SJSA1 (cell line): Measurements from ENCODE around the gene ARHGAP42. TPM values are rescaled to one million over a fixed set of nuclear protein-coding genes. Genes with fewer than 3 reads are reported as not detected.
A peak's percentile ranks its signal among the peaks of the same experiment; 100 is the strongest.

Source experiments
- DNase-seq, 2 experiments: peaks; one replicate each; pipeline ENCODE4 v3.0.0-alpha.2; 2015 to 2020; ENCODE audit warnings: low spot score in 2 of 2, low read depth in 1 of 2
- H3K27ac ChIP-seq: fragments of 250-450 bp; sonication (Bioruptor Pico); 2 replicates; pipeline ENCODE4 v1.5.1; 2020; ENCODE audit warnings: mild to moderate bottlenecking, moderate library complexity
- H3K27me3 ChIP-seq: fragments of 250-450 bp; sonication (Bioruptor Pico); replicated peaks from 2 replicates; pipeline ENCODE4 v1.5.1; 2020; ENCODE audit warnings: mild to moderate bottlenecking, moderate library complexity
- H3K36me3 ChIP-seq: fragments of 250-450 bp; sonication (Bioruptor Pico); 2 replicates; pipeline ENCODE4 v1.5.1; 2020; ENCODE audit warnings: mild to moderate bottlenecking
- H3K4me1 ChIP-seq: fragments of 250-450 bp; sonication (Bioruptor Pico); replicated peaks from 2 replicates; pipeline ENCODE4 v1.6.1; 2021; ENCODE audit warnings: mild to moderate bottlenecking
- H3K4me3 ChIP-seq: fragments of 250-450 bp; sonication (Bioruptor Pico); 2 replicates; pipeline ENCODE4 v1.5.1; 2020; ENCODE audit warnings: mild to moderate bottlenecking
- H3K9me3 ChIP-seq: fragments of 250-450 bp; sonication (Bioruptor Pico); replicated peaks from 2 replicates; pipeline ENCODE4 v1.5.1; 2020; ENCODE audit warnings: mild to moderate bottlenecking
- total RNA-seq: library from RNA; depleted of rRNA; stranded (reverse); fragments of >200 nt; shearing (Covaris generic); gene quantifications from 2 replicates; pipeline ENCODE4 v1.2.3, GENCODE V29; 2014

Gene ARHGAP42
- total RNA-seq, 1 experiment from 2014 or later: 17.2 TPM

DNA sequence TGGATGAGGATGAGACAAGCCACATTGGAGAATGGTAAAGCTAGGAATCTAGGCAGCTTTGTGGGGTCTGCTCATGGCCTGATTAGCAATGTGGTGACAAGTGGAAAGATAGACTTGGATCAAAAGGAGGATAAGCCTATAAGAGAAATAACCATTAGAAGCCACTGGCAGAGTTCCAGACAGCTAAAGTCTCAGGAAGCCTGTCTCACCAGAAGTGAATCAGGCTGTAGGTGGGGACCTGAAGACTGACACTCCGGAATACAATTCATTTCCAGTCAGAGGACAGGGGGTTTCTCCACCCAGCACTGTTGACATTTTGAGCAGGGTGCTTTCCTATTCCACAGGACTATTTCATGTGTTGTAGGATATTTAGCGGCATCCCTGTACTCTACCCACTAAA, 129.7 kb downstream of the ARHGAP42 start:
- Histone ChIP-seq H3K4me3 (no peak overlapping the region), H3K4me1 (no peaks in the 10 kb centered on the region)

DNA sequence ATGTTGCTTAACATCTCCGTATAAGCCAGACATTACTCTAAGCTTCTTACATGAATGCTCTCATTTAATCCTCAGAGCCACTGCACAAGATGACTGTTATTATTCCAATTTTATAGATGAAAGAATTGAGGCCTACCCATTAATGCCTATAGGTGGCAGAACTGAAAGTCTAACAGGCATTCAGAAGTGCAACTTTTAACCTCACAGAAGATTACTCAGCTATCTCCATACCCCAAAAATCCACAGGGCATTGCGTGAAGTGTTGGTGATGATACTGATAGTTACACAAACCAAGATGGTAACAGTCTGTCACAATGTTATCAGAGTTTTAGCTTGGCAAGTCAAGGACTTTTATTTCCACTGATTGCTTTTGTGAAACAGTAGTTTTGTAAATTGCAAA, 130.5 kb downstream of the ARHGAP42 start:
- Histone ChIP-seq H3K4me1 (no peaks in the 10 kb centered on the region), H3K9me3 (no peaks in the 10 kb centered on the region), H3K36me3 (no peaks in the 10 kb centered on the region), H3K27ac (no peak overlapping the region), H3K27me3 (no peaks in the 10 kb centered on the region), H3K4me3 (no peak overlapping the region)
- DNase-seq: no peak

More for the DNA sequence above, 129.7 kb downstream of the ARHGAP42 start:
- no peak for DNase-seq
- Histone ChIP-seq H3K36me3 (no peaks in the 10 kb centered on the region), H3K27ac (no peak overlapping the region), H3K9me3 (no peaks in the 10 kb centered on the region), H3K27me3 (no peaks in the 10 kb centered on the region)

DNA sequence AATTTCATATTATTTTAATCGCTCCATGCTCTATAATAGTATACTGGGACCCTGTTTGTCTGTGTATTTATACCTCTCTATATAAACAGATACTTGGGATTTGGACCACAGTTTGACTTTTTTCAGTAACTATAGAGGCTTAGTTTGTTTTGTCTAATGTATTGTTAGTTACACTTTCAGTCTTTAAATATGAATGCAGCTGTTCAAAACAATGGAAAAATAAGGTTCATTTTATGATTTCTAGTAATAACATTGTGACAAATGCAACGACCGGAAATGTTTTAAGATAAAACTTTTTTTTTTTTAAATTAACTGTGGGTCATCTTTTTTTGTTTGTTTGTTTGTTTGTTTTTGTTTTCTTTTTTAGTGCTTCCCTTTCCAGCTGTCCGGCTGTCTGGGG, 133.5 kb downstream of the ARHGAP42 start:
- Histone ChIP-seq H3K27me3 (no peaks in the 10 kb centered on the region), H3K9me3 (no peaks in the 10 kb centered on the region), H3K36me3 (no peaks in the 10 kb centered on the region), H3K4me3 (no peak overlapping the region), H3K27ac (no peak overlapping the region), H3K4me1 (peaks cover 14% of the 10 kb centered on the region)
- no peak for DNase-seq

DNA sequence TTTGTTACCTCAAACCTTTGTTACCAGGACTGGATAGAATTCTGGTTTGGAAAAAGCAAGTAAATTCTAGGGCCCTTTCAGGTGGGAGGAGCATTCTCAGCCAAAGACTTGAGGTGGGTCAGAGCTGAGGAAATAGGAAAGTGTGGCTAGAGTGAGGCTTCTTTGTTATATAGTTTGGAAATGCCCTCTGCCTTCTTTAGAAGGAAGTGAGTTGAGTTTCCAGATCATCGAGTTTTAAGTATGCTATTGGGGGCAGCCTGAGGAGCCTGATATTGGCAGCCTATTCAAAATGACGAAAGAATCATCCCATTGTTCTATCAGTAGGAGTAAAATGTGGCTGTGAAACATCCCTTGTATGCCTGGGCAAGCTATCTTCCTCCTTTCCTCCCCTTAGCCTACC, 134.1 kb downstream of the ARHGAP42 start:
- DNase-seq: no peak
- H3K4me3 ChIP-seq: no peak overlapping the region
- H3K9me3 ChIP-seq: no peaks in the 10 kb centered on the region
- no peaks in the 10 kb centered on the region for H3K27me3 ChIP-seq
- H3K4me1 ChIP-seq: peaks cover 20% of the 10 kb centered on the region
- no peak overlapping the region for H3K27ac ChIP-seq
- no peaks in the 10 kb centered on the region for H3K36me3 ChIP-seq

DNA sequence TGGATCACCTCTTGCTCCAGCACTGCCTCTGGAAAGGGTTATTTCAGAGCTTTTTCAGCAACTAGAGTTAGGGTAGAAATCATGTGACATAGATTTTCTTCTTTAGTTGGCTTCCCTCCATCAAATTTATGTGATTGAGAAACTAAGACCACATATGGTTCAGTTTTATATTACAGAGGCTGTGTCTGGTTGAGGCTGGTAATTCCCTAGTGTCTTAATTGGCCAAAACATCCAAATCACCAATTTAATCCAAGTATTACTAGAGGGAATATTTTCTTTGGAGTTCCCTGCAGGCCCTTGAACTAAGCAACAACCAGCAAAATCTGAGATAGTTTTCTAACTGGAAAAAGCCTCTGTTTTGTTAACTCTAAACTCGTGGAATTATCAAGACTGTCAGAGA, 136.3 kb downstream of the ARHGAP42 start:
- Histone ChIP-seq H3K4me3 (no peak overlapping the region), H3K27ac (no peak overlapping the region), H3K4me1 (peaks cover 24% of the 10 kb centered on the region), H3K27me3 (no peaks in the 10 kb centered on the region), H3K9me3 (no peaks in the 10 kb centered on the region), H3K36me3 (no peaks in the 10 kb centered on the region)
- DNase-seq: no peak

DNA sequence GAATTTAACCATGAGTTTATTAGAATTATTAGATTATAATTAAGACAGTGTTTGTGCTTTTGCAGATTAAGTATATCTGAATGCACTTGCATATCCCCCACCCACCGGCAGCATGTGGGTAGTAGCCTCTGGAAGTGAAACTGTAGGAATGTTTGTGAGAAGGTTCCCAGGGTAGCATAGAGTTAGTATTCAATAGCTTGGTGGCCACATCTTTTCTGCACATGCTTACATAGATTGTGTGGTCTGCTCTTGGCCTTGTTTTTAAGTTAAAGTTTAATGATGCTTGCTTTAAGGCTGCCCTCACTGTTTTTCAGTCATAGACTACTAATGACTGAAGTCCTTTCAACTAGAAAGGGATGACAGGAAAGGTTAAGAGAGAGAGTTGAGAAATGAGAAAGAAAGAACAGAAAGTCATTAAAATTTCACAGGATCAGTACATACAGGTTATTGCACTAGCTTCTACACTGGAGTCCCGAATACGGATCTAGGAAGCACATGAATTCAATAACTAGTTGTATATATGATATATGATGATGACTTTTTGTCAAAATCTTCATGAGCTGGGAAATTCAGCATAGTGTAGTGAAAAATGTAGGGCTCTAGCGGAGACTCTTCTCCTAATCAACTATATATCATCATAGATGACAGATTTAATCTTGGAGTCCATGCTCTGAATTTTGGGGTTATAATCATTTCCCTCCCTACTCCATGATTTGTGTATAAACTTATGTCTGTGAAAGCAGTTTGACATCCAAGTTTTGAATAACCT, 137.1 kb downstream of the ARHGAP42 start:
- Histone ChIP-seq H3K4me1 (peaks cover 24% of the 10 kb centered on the region), H3K4me3 (no peak overlapping the region), H3K9me3 (no peaks in the 10 kb centered on the region), H3K27me3 (no peaks in the 10 kb centered on the region), H3K27ac (no peak overlapping the region), H3K36me3 (no peaks in the 10 kb centered on the region)
- DNase-seq: no peak

DNA sequence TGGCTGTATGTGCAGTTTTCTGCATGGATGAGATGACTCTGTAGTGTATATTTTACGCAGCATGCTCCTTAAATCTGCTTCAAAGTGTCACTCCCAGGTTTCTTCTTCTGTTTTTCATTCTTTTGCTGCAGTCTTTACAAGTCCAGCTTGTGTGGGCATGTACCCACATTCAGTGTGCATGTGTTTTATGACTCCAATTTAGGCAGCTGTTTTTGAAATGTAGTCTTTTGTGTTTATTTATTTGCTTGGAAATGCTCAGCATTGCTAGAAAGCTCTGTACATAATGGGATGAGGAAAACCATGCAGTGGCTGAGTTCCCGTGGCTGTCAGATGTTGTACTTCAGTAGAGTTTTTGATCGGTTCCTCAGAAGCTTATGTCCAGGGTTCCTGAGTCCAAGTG, 138.5 kb downstream of the ARHGAP42 start:
- no peaks in the 10 kb centered on the region for H3K36me3 ChIP-seq
- H3K4me3 ChIP-seq: no peak overlapping the region
- no peaks in the 10 kb centered on the region for H3K27me3 ChIP-seq
- peak in 1 of 2 experiments; percentile 24 for DNase-seq
- H3K27ac ChIP-seq: no peak overlapping the region
- H3K4me1 ChIP-seq: peaks cover 24% of the 10 kb centered on the region
- no peaks in the 10 kb centered on the region for H3K9me3 ChIP-seq

DNA sequence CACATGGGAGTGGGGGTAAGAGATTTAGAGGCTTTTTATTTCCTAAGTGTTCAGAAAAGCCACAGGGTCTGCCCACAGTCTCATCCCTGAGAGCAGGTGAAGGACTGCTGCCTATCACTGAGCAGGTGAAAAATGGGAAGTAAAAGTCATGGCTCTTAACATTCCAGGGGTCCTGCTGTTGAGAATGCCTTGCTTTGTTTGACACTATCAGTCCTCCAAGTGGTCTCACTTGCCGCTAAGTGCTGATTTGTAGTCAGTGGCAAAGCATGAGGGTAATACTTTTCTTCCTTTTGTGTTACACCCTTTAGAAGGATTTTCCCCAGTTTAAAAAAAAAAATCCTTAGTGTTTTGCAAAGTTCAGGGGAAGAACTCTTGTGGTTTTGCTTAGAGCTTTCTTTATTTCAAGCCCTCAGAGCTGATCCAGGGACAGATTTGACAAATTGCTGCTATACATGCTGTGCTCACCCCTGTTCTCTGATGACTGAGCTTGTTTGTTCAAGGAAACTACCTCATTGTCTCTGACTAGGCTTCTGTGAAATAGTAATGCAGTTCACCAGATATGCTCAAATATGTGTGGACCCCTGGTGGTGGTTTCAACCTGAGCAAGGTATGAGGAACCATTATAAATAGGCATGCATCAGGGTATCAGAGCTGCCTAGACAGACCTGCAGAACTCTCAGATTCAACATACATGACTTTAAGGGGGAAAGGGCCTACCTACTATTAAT, 141.0 kb downstream of the ARHGAP42 start:
- Histone ChIP-seq H3K27me3 (no peaks in the 10 kb centered on the region), H3K4me3 (no peak overlapping the region), H3K27ac (no peak overlapping the region), H3K4me1 (peaks cover 47% of the 10 kb centered on the region), H3K9me3 (no peaks in the 10 kb centered on the region), H3K36me3 (no peaks in the 10 kb centered on the region)
- no peak for DNase-seq

DNA sequence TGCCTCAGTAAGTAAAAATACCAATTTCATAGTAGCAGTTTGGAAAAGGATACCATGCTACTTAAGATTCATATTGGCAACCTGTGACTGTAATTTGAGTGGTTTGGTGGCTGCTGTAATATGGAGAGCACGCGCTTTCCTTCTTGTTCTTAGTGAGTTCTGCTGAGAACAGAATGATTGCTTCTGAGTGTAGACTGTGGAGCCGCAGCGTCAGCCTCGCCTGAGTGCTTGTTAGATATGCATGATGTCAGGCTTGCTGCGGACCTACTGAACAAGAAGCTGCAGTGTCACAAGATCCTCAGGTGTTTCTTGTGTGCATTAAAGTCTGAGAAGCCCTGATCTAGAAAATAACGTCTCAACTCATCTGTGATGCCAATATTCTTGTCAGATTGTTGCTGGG, 143.2 kb downstream of the ARHGAP42 start:
- Histone ChIP-seq H3K9me3 (no peaks in the 10 kb centered on the region), H3K4me3 (no peak overlapping the region), H3K27ac (no peak overlapping the region), H3K4me1 (peaks cover 42% of the 10 kb centered on the region), H3K27me3 (no peaks in the 10 kb centered on the region), H3K36me3 (no peaks in the 10 kb centered on the region)
- no peak for DNase-seq

DNA sequence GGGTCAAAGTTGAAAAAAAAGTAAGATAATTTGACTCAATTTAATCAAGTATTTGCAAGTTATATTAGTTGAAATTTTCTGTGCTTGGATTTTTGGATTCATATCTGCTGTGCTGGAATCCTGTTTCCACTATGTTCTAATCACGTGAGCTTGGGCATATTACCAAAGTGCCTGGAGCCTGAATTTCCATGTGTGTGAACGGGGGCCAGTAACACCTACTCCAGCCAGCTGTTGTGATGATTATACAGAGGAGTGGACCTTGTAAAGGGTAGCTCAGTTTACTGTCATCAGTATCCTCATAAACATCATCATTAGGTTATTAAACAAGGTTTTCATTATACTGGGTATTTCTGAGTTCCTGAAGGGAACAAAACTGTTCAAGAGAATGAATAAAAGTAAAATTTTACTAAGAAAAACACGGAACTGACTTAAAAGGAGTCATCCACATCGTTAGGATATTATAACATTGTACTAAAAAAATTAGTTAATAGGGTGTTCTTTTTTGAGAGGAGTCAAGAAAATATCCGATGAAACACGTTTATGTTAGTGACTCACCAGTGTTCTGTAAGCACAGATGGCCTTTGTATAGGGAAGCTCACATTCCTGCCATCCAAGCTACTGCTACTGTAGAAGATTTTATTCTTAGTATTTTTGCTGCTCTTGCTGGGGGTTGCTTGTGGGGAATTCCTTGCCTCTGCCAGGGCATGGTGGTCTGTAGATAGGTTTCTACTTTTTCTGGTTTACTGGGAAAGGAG, 144.1 kb downstream of the ARHGAP42 start:
- no peak overlapping the region for H3K4me3 ChIP-seq
- no peaks in the 10 kb centered on the region for H3K36me3 ChIP-seq
- peak overlapping the region; percentile 56 for H3K27ac ChIP-seq
- peak in 1 of 2 experiments; percentile 49 for DNase-seq
- H3K9me3 ChIP-seq: no peaks in the 10 kb centered on the region
- peaks cover 33% of the 10 kb centered on the region for H3K4me1 ChIP-seq
- H3K27me3 ChIP-seq: no peaks in the 10 kb centered on the region

DNA sequence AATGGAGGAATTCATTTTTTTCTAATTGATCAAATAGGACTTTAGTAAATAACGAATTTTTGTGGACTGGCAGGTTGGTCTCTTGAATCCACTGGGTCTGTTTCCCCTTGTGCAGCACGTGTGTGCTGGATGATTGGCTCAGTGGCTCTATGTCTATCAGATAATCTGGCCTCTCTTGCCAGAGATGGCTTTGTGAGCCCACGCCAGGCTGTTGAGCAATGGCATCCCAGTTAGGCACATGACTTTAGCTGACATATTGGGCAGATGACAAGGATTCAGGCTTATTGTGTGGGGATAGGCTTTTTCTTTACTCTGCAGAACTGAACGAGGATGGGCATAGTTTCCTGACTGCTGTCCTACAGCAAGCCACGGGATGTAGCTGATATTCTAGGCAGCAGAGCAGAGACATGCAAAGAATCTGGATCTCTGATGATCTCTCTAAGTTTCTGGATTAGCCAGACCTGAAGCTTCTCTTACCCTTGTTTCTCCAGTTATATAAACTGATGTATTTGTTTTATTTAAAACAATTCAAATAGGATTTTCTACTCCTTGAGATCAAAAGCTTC, 144.9 kb downstream of the ARHGAP42 start:
- no peak for DNase-seq
- peaks cover 33% of the 10 kb centered on the region for H3K4me1 ChIP-seq
- H3K4me3 ChIP-seq: no peak overlapping the region
- H3K9me3 ChIP-seq: no peaks in the 10 kb centered on the region
- H3K27ac ChIP-seq: peak overlapping the region; percentile 56; the same call in 1 of the 2 replicates
- H3K27me3 ChIP-seq: no peaks in the 10 kb centered on the region
- H3K36me3 ChIP-seq: no peaks in the 10 kb centered on the region

DNA sequence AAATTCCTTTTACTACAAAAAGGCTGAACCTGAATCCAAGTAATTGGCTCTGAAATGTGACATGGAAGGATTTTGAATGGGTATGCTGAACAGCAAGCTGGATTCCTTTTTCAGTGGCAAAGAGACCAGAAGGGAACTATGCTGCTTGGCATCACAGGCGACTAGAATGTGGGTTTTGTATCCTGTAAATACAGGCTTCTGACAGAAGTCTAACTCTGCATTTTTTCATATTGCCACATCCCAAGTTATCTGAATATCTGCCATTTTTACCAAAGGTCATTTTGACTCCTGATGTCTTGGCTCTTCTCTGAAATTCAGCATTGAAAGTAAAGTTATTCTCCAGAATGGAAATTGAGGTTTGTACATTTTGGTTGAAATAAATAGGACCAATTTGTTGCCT, 145.7 kb downstream of the ARHGAP42 start:
- no peaks in the 10 kb centered on the region for H3K9me3 ChIP-seq
- H3K27ac ChIP-seq: no peak overlapping the region
- peaks cover 30% of the 10 kb centered on the region for H3K4me1 ChIP-seq
- no peaks in the 10 kb centered on the region for H3K27me3 ChIP-seq
- no peaks in the 10 kb centered on the region for H3K36me3 ChIP-seq
- DNase-seq: no peak
- no peak overlapping the region for H3K4me3 ChIP-seq

DNA sequence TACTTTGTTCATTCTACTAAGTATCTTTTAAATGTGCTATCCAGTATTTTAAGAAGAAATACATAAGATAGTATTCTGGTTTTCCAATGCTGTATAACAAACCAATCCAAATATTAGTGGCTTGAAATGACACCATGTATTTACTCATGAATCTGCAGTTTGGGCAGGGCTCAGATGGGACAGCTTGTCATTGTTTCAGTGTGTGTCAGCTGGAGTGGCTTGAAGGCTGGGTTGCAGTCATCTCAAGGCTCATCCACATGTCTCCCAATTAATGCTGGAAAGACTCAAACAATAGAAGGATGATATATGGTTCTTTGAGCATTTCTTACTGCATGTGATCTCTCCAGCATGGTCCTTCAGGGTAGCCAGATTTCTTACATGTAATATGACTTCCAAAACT, 146.2 kb downstream of the ARHGAP42 start:
- H3K27me3 ChIP-seq: no peaks in the 10 kb centered on the region
- DNase-seq: no peak
- no peak overlapping the region for H3K4me3 ChIP-seq
- H3K36me3 ChIP-seq: no peaks in the 10 kb centered on the region
- peaks cover 28% of the 10 kb centered on the region for H3K4me1 ChIP-seq
- H3K9me3 ChIP-seq: no peaks in the 10 kb centered on the region
- H3K27ac ChIP-seq: no peak overlapping the region
